Measurements from ENCODE around the gene CFAP74.

- TF ChIP-seq TAF1 (IDR thresholded peaks at IDR 0.05; ENCODE audit: borderline replicate concordance, low read depth, low read length) (no peak), POLR2A (IDR thresholded peaks at IDR 0.05; ENCODE audit: low read depth, low read length) (no peak), POLR2AphosphoS5 (IDR thresholded peaks at IDR 0.05; ENCODE audit: low read depth, low read length) (no peak)
Observed at GRCh38 chr1:1982379-1983232, 21.0 kb downstream of the CFAP74 start.

Data from GM12892 (cell line).